ENCODE results near the gene TCTN3.

- no peak for TF ChIP-seq CTCF (IDR thresholded peaks at IDR 0.05)
- no peak for TF ChIP-seq TCF12 (IDR thresholded peaks at IDR 0.05)
- no peak for TF ChIP-seq ELF1 (IDR thresholded peaks at IDR 0.05)
- TF ChIP-seq CHD2 (IDR thresholded peaks at IDR 0.05; ENCODE audit: low read length, partially characterized antibody), result no peak
- TF ChIP-seq GATA2 (CRISPR knock-in tag; IDR thresholded peaks at IDR 0.05), result no peak
- TF ChIP-seq RXRA (IDR thresholded peaks at IDR 0.05; ENCODE audit: borderline replicate concordance, low read depth), result no peak
- no peak for TF ChIP-seq TAF1 (IDR thresholded peaks at IDR 0.05; ENCODE audit: borderline replicate concordance, low read depth, low read length)
- no peak for TF ChIP-seq USF1 (IDR thresholded peaks at IDR 0.05; ENCODE audit: borderline replicate concordance, low read depth)
- TF ChIP-seq MXI1 (IDR thresholded peaks at IDR 0.05; ENCODE audit: low read depth, low read length), result no peak
These were observed 22.7 kb upstream of the TCTN3 start for GRCh38 chr10:95716466-95716865.
